Measurements from ENCODE around the gene DLK1.

DNA sequence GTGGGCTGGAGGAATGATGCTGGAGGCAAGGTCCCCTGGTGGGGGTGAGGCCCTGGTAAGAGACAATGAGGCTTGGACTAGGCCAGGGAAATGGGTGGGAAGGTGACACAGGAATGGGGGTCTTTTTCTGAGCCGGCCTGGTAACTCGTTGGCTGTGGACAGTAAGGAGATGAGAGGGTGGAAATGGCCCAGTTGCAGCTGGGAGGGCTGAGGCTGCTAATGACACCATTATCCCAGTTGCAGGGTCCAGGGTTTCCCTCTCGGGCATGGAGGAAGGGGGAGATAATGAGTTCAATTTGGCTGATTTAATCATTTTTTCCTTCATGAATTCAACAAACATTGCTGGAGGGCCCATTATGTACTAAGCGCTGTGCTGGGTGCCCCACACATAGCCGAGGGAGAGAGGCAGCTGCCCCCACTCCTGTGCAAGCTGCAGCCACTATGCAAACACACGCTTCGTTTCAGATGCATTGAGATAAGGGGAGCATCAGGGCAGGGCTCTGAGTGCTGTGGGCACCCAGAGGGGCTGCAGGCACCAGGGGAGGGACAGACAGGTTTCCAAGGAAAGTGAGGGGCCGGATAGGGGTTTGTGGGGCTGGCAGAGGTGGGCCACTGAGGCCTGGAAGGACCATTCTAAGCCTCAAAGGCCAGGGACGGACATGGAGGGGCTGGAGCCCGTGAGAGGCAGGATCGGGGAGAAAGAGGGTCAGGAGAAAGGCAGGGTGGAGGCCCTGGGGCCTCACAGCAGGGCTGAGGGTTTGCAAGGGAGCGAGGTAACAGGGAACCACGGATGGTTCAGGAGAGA is 56.0 kb downstream of the DLK1 start:
- no peak for TF ChIP-seq POLR2A (IDR thresholded peaks at IDR 0.05; ENCODE audit: low read length)
- no peak for TF ChIP-seq BHLHE40 (IDR thresholded peaks at IDR 0.05; ENCODE audit: low read depth, low read length)
- TF ChIP-seq, protein P1, sequence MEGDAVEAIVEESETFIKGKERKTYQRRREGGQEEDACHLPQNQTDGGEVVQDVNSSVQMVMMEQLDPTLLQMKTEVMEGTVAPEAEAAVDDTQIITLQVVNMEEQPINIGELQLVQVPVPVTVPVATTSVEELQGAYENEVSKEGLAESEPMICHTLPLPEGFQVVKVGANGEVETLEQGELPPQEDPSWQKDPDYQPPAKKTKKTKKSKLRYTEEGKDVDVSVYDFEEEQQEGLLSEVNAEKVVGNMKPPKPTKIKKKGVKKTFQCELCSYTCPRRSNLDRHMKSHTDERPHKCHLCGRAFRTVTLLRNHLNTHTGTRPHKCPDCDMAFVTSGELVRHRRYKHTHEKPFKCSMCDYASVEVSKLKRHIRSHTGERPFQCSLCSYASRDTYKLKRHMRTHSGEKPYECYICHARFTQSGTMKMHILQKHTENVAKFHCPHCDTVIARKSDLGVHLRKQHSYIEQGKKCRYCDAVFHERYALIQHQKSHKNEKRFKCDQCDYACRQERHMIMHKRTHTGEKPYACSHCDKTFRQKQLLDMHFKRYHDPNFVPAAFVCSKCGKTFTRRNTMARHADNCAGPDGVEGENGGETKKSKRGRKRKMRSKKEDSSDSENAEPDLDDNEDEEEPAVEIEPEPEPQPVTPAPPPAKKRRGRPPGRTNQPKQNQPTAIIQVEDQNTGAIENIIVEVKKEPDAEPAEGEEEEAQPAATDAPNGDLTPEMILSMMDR (IDR thresholded peaks at IDR 0.05): no peak
- TF ChIP-seq CEBPB (IDR thresholded peaks at IDR 0.05): no peak
- TF ChIP-seq, protein P2, sequence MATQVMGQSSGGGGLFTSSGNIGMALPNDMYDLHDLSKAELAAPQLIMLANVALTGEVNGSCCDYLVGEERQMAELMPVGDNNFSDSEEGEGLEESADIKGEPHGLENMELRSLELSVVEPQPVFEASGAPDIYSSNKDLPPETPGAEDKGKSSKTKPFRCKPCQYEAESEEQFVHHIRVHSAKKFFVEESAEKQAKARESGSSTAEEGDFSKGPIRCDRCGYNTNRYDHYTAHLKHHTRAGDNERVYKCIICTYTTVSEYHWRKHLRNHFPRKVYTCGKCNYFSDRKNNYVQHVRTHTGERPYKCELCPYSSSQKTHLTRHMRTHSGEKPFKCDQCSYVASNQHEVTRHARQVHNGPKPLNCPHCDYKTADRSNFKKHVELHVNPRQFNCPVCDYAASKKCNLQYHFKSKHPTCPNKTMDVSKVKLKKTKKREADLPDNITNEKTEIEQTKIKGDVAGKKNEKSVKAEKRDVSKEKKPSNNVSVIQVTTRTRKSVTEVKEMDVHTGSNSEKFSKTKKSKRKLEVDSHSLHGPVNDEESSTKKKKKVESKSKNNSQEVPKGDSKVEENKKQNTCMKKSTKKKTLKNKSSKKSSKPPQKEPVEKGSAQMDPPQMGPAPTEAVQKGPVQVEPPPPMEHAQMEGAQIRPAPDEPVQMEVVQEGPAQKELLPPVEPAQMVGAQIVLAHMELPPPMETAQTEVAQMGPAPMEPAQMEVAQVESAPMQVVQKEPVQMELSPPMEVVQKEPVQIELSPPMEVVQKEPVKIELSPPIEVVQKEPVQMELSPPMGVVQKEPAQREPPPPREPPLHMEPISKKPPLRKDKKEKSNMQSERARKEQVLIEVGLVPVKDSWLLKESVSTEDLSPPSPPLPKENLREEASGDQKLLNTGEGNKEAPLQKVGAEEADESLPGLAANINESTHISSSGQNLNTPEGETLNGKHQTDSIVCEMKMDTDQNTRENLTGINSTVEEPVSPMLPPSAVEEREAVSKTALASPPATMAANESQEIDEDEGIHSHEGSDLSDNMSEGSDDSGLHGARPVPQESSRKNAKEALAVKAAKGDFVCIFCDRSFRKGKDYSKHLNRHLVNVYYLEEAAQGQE (IDR thresholded peaks at IDR 0.05): no peak
- TF ChIP-seq HDAC2 (IDR thresholded peaks at IDR 0.05): no peak

Data from A549 (cell line).